RWPE2 (cell line): ENCODE measurements around the gene CBFA2T2.

Experiments used
- ATAC-seq: fragments of 200-7000 bp; cut with Tn5 transposase; 3 replicates; pipeline ENCODE4 v1.9.1; 2021; ENCODE audit warnings: low read depth
- DNase-seq: peaks from one replicate; pipeline ENCODE4 v3.0.0-alpha.2; 2020; ENCODE audit warnings: low spot score
- H3K27ac ChIP-seq: fragments of 450-650 bp; 2 replicates; pipeline ENCODE4 v1.5.1; 2017; ENCODE audit warnings: mild to moderate bottlenecking; ENCODE audit not compliant: poor library complexity, severe bottlenecking
- H3K27me3 ChIP-seq: fragments of 250-450 bp; sonication (Bioruptor Pico); 2 replicates; pipeline ENCODE4 v1.5.1; 2021; ENCODE audit warnings: mild to moderate bottlenecking, moderate library complexity; ENCODE audit not compliant: insufficient read depth, poor library complexity, severe bottlenecking
- H3K36me3 ChIP-seq: fragments of 250-450 bp; sonication (Bioruptor Pico); 2 replicates; pipeline ENCODE4 v1.5.1; 2020; ENCODE audit warnings: low read depth, mild to moderate bottlenecking, moderate library complexity
- H3K4me1 ChIP-seq: fragments of 250-450 bp; sonication (Bioruptor Pico); 2 replicates; pipeline ENCODE4 v1.5.1; 2021; ENCODE audit warnings: mild to moderate bottlenecking, moderate library complexity; ENCODE audit not compliant: insufficient read depth, poor library complexity, severe bottlenecking
- H3K4me3 ChIP-seq: fragments of 250-450 bp; sonication (Bioruptor Pico); 2 replicates; pipeline ENCODE4 v1.5.1; 2021; ENCODE audit warnings: mild to moderate bottlenecking, moderate library complexity; ENCODE audit not compliant: severe bottlenecking
- H3K9me3 ChIP-seq: fragments of 250-450 bp; sonication (Bioruptor Pico); 2 replicates; pipeline ENCODE4 v1.5.1; 2021; ENCODE audit warnings: mild to moderate bottlenecking, moderate library complexity; ENCODE audit not compliant: severe bottlenecking
- CTCF ChIP-seq: fragments of 450-650 bp; IDR thresholded peaks from one replicate; pipeline ENCODE4 v1.5.1; 2017; ENCODE audit warnings: mild to moderate bottlenecking, moderate library complexity; ENCODE audit not compliant: poor library complexity, severe bottlenecking

Gene CBFA2T2

DNA sequence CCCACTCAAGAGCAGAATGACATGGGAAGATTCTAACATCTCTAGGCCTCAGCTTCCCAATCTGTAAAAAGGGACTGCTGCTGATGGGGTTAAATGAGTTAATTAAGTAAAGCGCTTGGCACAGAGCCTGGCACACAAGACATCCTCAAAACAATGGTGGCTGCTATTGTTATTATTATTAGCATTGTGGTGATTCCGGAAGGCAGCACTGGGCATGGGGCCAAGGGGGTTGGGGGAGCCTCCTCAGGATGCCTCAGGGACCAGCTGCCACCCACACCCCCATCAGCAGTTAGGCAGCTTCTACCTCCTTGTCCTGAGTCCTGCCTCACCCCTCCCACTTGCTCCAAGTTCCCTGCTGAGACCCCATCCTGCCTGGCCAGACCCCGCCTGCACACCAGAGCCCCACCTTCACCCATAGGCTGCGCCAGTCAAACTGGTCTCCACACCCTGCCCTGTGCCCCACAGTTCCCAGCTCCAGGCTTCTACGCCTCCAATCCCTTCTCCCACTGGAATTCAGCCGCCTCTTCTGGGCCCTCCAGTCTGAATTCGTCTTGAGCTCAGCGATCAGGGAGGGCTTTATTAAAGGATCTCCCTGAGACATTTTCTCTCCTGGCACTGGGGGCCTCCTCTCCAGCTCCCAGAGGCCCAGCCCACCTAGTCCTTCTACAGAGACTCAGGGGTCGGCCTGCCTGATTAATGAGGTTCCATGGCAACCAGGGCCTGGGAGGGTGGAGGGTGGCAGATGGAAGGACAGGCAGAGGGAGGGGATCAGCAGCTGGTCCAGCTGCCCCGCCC is 194.8 kb downstream of the CBFA2T2 start:
- peaks cover 12% of the 10 kb centered on the region for H3K4me1 ChIP-seq
- TF ChIP-seq CTCF = no peak
- no peaks in the 10 kb centered on the region for H3K9me3 ChIP-seq
- H3K36me3 ChIP-seq = peaks cover 36% of the 10 kb centered on the region
- no peaks in the 10 kb centered on the region for H3K27me3 ChIP-seq
- H3K4me3 ChIP-seq = peak overlapping the region; percentile 93
- ATAC-seq = 0 out of 3 replicates have a peak, but pooled peaks have one; percentile 0
- DNase-seq = no peak
- H3K27ac ChIP-seq = peak overlapping the region; percentile 67

DNA sequence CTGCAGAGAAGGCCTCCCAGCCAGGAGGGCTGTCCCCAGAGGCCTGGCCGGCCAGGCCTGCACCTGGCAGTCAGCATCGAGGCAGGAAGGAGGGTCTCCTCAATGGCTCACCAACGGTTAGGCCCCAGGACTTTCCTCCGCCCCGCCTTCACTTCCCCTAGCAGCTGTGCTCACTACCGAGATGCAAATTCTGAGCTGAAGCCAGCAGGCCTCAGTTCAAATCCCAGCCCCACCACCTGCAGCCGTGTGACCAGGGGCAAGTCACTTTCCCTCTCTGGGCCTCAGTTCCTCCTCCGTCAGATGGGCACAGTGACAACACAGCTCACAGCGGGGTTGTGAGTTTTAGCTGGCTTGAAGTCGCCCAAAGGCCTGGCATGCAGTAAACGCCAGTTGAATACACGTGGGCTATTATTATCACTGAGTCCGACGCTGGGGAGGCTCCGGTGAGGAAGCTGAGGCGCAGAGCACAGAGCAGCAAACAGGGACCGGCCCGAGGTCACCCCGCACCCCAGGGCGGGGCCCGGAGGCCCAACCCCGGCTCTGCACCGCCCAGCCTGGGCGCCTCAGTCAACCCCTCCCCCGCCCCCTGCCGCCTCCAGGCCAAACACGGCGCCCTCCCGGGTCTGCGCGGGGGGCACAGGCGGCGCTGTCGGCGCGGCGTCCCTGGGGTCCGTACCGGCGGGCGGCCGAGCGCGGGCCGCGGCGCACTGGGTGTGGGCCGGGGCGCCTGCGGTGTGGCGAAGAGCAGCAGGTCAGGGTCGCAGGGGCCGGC is 195.6 kb downstream of the CBFA2T2 start:
- ATAC-seq = peak; percentile 37

DNA sequence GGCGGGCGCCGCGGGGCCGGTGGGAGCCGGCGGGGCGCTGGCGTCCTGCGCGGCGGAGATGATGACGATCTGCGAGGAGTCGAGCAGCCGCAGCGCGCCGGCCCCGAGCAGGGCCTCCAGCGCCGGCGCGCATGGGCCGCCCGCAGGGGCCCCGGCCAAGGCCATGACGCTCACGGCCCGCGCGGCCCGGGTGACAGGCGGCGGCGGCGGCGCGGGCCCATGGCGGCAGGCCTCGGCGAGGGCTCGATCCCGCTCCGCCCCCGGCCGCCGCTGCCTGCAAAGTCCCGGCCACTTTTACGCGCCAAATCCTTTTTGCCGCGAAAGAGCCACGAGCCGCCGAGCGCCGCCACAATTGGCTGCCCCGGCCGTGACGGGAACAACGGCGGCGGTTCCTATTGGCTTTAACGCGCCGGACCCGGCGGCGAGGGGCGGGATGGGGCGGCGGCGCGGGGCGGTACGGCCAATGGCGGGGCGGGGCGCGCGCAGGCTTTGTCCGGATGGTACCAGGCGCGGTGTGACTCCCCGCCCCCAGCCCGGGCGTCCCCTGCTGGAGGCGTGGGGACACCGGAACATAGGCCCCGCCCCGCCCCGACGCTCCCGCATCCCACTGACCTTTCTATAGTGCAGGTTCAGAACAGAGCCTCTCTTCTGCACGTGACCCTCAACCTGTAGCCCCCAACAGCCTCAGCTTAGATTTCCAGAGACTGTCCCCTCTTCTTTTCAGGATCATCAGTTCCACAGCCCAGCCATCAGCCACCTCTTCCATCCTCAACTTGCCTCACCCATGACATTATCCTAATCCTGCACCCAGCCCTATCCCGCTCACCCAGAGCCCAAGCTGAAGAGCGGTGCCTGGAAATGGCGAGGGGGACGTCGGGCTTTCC is 196.4 kb downstream of the CBFA2T2 start, which contains the start of gene E2F1:
TSS of gene E2F1 (minus strand) at position 286 of the 884 bp plus-strand sequence. CDS start at position 165, 121 bp downstream.
- peak within 1 kb of the TSS; percentile 67 for H3K27ac ChIP-seq
- H3K4me1 ChIP-seq = peaks cover 12% of the 10 kb centered on the region
- peak; percentile 100 for DNase-seq
- peak within 1 kb of the TSS; percentile 93 for H3K4me3 ChIP-seq
- no peaks in the 10 kb centered on the region for H3K9me3 ChIP-seq
- peak; percentile 94 for ATAC-seq
- TF ChIP-seq CTCF = peak; percentile 58
- H3K36me3 ChIP-seq = peaks cover 20% of the 10 kb centered on the region
- H3K27me3 ChIP-seq = no peaks in the 10 kb centered on the region

More for the DNA sequence above, 195.6 kb downstream of the CBFA2T2 start:
- Histone ChIP-seq H3K27ac (peak overlapping the region; percentile 67), H3K4me3 (peak overlapping the region; percentile 93), H3K36me3 (peaks cover 28% of the 10 kb centered on the region), H3K4me1 (peaks cover 12% of the 10 kb centered on the region), H3K27me3 (no peaks in the 10 kb centered on the region), H3K9me3 (no peaks in the 10 kb centered on the region)
- TF ChIP-seq CTCF = peak; percentile 43
- DNase-seq = peak; percentile 86

DNA sequence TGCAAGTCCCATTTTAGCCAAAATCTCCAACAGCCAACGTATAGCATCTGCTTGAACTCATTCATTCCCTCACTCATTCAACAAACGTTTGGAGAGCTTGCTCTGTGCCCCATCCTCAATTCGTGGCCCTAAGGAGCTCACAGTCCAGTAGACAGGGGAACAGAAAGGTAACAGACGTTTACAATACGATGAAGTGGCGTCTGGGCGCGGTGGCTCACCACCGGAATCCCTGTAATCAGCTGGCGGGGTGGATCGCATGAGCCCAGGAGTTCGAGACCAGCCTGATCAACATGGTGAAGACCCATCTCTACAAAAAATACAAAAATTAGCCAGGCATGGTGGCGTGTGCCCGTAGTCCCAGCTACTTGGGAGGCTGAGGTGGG is 197.1 kb downstream of the CBFA2T2 start:
- Histone ChIP-seq H3K9me3 (no peaks in the 10 kb centered on the region), H3K27me3 (no peaks in the 10 kb centered on the region), H3K36me3 (peaks cover 20% of the 10 kb centered on the region), H3K4me3 (no peak overlapping the region), H3K27ac (no peak overlapping the region), H3K4me1 (peaks cover 12% of the 10 kb centered on the region)
- ATAC-seq (no peak), DNase-seq (no peak)
- TF ChIP-seq CTCF = no peak
